Loucy (cell line): ENCODE measurements around the gene COL9A1.

ENCODE experiments used
- CTCF ChIP-seq: fragments of 200-600 bp; sonication (generic); conservative IDR thresholded peaks from 2 replicates; pipeline ENCODE4 v1.5.1; 2014; ENCODE audit warnings: mild to moderate bottlenecking, antibody characterized with exemption, low read length
- EZH2phosphoT487 ChIP-seq: fragments of 200-600 bp; IDR thresholded peaks from 2 replicates; pipeline ENCODE4 v1.6.1; 2018; ENCODE audit warnings: antibody characterized with exemption, mild to moderate bottlenecking, moderate library complexity, borderline replicate concordance

GRCh38 chr6:70303034-70303525 lies at the start of gene COL9A1:
- TF ChIP-seq CTCF (no peak), EZH2phosphoT487 (no peak)
